ENCODE data around the gene DYRK1A.

The DYRK1A gene

DNA sequence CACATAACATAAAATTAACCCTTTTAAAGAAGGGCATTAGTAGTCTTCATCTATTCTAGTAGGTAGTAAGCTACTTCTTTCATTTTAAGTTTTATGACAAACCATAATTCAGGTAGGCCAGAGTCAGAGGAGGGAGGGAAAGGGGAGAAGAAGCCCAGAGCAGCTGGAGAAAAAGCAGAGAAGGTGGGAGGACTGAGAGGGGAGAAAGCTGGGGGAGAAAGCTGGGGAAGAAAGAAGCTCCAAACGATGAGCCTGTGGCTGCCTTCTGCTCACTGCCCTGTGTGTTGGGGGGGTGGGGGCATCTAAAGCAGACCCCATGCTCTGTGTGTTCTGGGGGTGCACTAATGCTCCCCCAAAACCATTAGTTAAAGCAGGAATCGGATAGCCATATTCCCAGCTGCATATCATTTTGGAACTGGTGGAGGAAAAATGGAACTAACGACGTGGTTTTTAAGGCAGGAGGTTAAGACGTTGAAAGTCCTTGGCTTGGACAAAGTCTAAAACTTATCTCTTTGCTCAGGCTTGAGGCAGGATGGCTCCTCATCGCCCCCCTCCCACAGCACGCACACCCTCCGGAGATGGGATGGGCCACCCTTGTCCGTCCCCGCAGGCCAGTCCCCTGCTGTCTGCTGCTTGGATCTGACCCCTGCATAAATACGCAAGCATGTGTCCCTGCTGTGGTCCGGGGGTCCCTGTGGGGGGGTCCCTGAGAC, 184.2 kb downstream of the DYRK1A start:
- DNase-seq (ENCODE audit: low read depth in 2 of 2) = no peak

DNA sequence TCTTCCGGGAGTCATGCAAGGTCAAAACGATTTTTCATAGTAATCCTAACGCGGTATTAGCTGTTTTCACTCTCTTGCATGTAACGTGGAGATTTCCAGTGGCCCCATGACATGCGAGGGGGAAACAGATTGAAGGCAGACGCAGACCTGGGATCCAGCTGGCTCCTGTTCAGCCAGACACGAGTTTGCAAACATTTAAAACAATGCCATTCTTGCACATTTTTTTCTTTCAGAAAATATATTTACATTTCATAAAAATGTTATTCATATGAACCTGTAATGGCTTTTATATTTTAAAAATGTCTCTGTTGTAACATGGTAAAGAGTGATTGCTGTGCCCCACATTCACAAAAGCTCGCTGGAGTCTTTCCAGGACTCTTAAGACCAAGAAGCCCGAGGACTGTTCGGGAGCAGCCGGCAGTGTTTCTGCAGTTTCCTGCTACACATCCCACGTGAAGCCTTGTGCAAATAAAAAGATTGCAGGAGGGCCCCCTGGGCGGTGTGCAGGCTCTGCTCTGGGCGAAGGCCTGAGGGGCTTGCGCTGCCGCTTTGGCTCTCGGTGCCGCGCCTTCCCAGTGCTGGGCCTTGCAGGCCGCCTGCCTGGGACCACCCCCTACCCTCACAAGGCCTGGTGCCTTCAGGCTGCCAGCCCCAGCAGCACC, 184.9 kb downstream of the DYRK1A start:
- no peak for DNase-seq (ENCODE audit: low read depth in 2 of 2)

DNA sequence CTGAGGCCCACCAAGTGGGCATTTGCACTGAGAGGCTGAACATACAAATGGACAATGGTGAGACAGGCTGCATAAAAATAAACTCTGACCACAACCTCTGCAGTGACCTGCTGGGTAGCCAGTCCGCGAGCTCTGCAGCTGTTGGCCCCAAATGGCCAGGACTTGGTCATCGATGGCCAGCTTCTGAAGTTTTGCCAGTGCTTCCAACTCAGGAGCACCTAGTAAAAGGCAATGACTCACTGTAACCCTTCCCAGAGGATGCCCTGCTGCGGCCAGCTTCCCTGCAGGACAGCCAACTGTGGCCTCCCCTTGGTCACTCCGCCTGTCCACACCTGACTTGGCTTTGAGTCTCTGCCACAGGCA, 185.4 kb downstream of the DYRK1A start:
- DNase-seq (ENCODE audit: low read depth in 2 of 2) = no peak

DNA sequence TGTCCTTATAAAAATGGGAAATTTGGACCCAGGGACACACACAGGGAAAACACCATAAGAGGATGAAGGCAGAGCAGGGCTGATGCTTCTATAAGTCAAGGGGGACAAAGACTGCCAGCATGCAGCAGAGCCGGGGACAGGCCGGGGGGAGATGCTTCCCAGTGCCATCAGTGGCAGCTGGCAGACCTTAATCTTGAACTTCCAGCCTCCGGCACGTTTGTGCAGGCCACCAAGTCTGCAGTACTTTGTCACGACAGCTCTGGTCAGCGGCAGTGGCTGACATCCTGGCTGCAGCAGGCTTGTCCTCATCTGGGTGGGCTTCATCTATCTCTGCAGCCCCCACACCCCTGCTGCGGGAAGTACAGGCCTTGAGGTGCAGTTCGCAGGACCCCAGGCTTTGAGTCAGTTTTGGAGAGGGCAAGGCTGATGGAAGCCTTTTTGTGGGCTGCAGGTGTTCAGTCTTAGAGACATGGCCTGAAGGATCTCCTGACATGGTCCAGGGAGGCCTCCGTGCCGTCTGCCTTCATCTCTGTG, 186.0 kb downstream of the DYRK1A start:
- no peak for DNase-seq (ENCODE audit: low read depth in 2 of 2)

DNA sequence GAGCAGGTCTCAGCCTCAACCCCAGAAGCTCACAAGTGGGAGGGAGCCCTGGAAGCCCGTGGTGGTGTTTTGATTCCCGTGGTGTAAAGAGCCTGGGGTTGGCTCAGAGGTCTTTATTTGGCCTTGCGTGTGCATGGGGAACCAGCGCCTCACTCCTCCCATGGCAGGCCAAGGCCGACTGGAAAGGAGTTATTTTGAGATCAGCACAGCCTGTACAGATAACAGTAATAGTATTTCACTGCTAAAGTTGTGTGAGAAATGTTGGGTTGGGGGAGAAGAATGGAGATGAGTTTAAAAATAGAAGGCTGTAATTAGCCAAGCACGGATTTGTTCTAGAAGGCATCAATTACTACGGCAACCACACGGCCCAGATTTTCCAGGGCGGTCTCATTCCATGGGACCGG, 186.5 kb downstream of the DYRK1A start:
- DNase-seq (ENCODE audit: low read depth in 2 of 2) = no peak

DNA sequence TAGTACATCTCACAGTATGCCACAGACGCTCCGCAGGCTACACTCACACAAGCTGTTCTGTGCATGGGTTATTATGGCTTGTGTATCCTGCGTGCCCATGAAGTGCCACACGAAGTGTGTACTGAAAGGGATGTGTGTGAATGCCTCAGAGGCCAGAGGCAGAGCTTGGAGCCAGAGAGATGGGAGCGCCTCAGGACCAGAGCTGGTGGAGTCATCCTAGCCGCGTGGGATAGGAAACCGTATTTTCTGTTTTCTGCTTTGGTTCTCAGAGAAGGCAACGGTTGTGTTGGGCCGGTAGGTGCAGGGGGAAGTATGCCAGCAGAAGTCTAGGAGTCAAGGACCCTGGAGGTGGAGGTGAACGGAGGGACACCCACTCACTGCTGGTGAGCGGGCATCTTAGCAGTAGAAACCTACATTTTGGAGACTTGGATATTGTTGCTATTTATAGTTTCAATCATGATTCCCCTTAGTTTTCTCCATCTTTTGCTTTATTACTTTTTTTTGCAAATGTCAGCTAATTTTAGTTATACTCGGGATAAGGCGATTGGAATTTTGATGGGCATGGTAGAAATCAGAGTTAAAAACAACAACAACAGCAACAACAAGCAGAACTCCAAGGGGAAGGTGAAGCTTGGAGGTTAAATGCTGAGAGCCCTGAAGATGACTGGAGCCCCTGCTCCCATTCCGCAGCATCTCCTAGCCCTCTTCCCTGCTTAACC, 188.2 kb downstream of the DYRK1A start:
- no peak for DNase-seq (ENCODE audit: low read depth in 2 of 2)

DNA sequence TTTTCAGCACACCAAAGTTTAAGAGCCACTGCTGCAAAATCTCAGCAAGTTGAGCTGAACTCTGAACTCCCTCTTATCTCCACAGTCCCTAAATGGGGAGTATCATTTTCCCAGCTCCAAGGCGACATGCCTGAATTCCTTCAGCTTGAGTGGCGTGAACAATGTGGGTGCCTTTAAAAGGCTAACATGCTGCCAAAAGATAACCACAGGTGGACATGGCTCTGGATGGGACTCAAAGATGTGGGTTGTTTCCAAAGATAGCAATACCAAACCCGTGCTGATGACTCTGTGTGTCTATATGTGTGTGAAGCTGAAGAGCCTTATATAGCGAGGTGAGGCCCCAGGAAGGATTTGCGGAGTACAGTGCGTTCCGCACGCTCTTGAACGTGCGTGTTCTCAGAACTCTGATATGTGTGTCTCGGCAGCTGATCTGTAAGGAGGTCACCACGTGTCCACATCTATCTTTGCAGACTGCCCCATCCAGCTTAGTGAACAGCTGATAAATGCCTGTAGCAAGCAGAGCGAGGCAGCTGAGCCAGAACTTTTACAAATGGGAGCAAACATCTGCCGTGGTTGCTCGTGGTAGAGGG, 189.2 kb downstream of the DYRK1A start:
- no peak for DNase-seq (ENCODE audit: low read depth in 2 of 2)

DNA sequence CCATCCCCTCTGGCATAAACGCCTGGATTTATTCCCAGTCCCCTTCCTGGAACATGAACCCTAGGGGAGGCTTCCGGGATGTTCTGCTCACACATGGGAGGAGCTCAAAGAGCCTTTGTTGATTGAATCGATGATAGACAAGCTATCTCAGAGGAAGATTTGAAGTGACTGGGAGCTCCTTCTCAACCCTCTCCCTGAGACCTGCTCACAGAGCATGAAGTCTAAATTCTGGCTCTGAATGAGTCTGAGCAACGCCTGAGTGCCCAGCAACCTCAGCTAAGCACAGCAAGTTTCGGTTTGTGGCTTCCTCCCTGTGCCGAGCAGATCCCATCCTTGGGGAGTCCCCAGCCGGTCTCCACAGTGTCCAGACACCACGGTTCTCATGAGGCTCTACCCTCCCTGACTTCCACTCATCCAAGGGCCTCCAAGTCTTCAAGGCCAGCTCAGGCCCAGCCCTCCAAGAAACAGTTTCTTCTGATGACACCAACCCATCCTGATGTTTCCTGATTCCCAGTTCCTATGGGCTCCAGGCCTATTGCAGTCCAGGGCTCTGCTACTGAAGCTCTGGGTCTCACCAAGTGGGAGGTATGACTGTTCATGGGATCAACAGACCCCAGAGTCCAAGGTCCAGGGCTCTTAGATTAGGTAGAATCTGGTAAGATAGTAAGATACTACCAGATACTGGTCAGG, 190.8 kb downstream of the DYRK1A start:
- DNase-seq (ENCODE audit: low read depth in 2 of 2) = no peak

DNA sequence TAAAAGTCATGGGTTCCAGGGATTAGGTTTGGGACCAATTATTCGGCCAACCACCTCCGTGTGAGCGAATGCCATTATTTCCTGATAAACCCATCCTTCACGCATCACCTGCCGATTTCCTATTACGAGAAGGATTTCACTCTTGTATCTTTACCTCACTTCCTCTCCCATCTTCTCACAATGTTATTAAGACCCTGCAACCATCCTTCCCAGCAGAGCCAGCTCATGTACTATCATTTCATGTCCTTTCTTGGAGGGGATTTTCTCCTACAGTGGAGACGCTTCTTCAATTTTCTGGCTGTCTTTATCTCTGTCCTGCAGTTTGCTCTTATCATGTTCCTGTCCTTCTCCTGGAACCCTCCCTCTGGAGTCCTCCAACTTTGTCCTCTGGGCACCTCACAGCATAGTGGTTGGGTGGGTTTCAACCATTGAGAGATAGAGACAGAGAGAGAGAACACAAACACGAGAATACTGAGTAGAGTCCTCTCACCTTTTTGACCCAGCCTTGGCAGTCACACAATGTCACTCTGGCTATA, 192.2 kb downstream of the DYRK1A start:
- DNase-seq (ENCODE audit: low read depth in 2 of 2) = no peak

DNA sequence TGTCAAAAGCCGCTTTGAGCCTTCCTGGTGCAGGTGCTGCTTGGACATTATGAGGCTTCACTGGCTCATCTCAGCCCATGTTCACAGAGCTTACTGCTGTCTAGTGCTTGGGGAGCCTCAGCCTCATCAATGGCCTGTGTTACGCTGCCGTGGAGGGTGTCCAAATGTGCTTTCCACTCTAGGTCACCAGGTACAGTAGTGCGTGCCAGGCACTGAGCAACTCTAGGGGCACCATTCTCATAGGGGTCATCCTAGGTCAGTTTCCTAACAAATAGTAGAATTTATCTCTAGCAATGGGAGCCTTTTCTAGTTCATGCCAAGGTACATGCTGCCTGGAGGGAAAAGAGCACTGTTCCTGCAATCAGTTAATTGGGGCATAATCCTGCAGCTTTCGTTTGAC, 193.8 kb downstream of the DYRK1A start:
- DNase-seq (ENCODE audit: low read depth in 2 of 2) = no peak

DNA sequence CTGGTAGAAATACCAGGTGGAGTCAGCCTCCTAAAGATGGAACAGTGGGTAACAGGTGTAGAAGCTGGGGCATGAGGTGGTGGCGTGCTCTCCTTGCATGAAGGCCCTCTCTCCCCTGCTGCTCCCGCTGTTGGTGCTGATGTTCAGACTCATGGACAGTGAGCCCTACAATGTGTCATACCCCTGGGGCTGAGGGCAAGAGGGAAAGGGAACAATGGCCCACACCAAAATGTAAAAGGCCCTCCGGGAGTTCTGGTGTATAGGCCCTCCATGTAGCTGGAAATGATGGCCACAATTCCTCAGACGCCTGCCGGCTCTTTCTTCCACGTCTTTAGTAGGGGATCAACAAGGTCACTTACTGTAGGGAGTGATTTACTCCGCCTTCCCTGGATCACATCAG, 194.9 kb downstream of the DYRK1A start:
- DNase-seq (ENCODE audit: low read depth in 2 of 2) = no peak

DNA sequence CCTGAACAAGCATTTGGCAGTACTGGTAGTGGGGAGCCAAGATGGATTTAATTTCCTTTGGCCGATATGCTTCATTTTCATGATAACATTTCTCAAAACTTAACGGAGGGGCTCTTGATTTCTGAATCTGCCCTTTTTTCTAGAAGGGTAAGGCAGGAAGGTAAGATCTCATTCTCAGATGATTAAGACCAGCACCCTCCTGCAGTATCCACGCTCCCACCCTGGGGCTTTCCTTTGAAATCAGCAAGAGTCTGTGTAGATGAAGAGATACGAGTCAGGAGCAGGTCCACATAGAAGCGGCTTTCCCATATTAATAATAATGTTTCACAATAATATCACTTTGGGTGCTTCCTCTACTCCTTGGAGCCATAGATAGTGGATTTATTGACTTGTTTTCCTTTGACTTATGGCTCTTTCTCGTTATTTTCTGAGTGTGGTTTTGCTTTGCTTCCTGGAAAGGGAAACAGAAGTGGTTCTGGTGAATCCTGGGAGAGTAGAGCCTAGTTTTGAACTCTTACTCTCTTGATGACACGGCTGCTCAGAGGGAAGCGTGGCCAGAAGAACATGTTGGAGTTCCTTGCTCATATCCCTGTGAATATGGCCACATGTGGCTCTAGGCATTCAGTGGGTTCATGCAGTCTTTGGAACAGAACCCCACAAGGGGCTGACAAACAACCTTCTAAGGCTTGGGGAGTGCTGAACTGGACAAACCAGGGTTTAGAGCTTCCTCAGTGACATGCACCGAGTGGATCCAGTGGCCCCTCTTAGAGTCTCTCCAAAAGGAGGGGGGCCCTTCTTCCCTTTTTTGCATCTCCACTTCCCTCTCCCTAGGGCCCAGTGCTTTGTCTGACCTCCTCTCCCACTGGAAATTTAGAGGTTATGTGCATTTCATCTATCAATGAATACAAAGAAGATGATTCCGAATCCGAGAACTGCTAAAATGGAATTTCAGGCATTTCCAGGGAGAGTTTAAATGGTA, 195.7 kb downstream of the DYRK1A start:
- DNase-seq (ENCODE audit: low read depth in 2 of 2) = no peak

DNA sequence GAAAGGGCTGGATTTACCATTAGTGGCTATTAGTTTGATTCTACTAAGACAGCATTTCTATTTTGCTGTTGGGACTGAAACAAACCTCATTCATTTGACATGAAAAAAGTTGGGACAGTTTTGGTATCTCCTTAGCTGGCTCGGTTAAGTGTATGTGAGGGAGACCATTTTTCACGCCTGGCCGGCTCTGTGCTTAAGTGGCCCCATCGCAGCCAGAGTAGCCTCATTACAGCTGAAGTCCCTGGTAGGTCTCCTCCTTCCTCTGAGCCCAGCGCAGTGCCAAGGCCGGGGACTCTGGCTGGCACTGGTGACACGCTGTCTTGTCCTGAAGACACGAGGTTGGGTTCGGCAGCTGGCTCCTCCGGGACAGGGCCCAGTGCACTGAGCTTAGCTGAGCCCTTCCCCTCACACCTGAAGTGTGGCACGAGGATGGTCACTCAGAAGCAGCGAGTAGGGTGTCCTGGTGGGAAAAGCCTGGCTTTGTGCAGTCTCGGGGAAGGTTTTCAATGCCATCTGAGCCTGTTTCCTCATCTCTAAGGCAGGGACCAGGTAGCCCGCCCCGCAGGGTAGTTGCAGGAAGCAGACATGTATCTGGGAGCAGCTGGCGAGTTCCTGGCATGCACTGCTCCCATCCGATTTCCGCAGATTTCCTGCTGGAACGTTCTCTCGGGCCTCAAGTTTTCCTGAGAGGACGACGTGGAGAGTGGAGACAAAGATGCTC, 196.5 kb downstream of the DYRK1A start:
- DNase-seq (ENCODE audit: low read depth in 2 of 2) = no peak

DNA sequence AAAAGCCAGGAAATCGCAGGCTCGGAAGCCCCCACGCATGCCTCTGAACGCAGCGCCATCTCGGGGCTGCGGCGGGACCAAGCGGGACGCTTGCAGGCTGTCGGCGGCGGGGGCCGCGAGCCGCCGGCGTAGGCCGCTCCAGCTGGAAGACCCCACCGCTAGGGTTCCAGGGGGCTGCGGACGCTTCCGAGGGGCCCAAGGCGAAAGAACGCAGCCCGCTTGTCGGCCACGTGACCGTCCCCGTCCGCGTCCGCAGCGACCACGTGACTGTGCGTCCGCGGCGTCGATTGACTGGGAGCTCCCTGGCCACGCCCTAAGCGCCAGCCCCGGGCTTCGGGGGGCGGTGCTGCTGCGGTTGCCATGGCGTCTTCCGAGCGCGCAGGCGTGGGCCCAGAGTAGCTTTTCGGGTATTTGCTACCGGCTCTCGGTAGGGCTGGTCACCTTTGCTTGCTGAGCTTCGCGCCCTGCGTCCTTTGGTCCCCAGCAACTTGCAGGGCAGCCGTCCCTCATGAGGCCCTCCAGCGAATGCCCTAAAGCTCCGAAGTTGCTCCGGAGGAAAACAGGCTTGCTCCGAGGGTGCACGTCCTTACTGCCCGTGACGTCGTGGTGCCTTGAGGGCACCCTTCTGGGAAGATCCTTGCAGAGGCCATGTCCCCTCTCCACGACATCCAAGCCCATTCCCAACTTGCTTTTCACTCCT, 197.2 kb downstream of the DYRK1A start:
- DNase-seq (ENCODE audit: low read depth in 2 of 2) = peak; percentile 85 to 87

DNA sequence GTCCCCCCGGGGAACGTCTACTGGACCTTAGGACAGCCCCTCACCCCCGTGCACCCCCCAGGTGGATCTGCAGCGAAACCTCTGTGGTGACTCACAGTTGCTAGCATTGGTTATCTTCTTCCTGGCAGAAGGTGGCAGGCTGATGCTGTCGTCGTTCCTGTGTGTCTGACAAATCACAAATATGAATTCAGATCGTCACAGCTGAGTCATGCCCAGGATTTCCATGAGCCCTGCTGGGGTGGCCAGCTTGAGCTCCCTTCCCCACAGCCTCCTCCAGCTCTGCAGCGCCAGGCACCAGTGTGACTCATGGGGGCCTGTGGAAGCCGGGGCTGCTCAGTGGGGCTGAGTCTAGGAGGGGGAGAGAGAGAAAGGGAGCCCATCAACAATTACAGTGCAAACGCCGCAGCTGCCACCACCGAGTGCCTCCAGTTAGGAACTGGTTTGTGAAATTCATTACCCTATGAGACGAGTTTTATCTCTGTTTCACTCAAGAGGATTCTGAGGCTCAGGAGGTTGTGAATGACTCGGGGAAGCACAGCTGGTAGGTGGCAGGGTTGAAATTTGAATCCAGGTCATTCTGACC, 197.9 kb downstream of the DYRK1A start:
- peak; percentile 66 to 84 for DNase-seq (ENCODE audit: low read depth in 2 of 2)

DNA sequence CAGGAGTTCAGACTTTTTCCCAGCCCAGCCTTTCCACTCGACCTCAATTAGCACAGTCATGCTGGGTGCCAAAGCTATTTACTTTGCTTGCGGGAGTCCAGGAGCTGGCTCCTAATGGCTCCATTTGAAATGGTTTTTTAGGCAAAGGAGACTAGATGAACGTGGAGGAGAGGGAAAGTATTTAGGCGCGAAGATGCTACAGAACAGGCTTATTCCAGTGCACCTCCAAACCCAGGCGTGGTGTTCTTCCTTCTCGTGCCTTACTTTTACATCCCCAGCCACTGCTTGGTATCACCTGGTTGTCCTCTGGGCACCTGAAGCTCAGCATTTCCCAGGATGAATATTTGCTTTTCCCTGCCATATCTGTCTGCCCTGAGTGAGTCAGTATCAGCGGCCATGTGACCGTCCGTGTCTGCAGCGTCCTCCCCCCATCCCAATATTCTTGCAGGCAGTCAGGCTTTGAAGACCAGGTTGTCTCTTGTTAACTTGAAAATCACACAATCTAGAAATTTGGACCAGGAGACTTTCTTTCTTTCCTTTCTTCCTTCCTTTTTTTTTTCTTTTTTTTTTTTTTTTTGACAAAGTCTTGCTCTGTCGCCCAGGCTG, 198.5 kb downstream of the DYRK1A start:
- DNase-seq (ENCODE audit: low read depth in 2 of 2) = no peak

DNA sequence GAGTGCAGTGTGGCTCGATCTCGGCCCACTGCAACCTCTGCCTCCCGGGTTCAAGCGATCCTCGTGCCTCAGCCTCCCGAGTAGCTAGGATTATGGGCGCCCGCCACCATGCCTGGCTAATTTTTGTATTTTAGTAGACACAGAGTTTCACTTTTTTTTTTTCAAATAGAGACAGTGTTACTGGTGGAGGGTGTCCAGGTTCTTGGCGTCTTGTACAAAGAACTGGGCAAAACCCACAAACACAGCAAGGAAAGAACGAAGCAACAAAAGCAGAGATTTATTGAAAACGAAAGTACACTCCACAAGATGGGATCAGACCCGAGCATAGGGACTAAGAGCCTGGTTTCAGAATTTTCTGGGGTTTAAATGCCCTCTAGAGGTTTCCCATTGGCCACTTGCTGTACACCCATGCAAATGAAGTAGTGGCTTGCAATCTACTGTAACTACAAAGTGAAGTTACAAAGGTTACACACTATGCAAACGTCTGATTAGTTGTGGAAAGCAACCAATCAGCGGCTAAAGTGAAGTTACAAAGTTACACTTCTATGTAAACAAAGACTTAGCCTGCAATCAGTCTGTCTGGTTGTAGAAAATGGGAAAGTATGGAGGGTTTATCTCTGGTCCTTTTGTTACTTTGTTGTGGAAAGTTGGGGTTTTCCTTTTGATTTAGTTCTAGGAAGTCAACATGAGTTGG, 199.1 kb downstream of the DYRK1A start:
- DNase-seq (ENCODE audit: low read depth in 2 of 2) = no peak
